GM10248 (cell line): ENCODE measurements around the gene OXCT1.
"Not testable (repeated sequence)": the region's sequence is repeated elsewhere in the genome, so short reads cannot be mapped to it uniquely, and the experiment has no call there.

Source experiments
- CTCF ChIA-PET: fragments of 300-600 bp; sonication (Branson Sonifier 250); formaldehyde crosslinking; extraction: SDS; loops from one replicate; lab custom pipeline; 2021; ENCODE audit warnings: antibody characterized with exemption; lab: Yijun Ruan, JAX
- POLR2A ChIA-PET: fragments of 350-650 bp; sonication (Branson Sonifier 250); formaldehyde crosslinking; extraction: SDS; loops from one replicate; lab custom pipeline; 2020; ENCODE audit warnings: antibody characterized with exemption; lab: Yijun Ruan, JAX
- DNase-seq: peaks from one replicate; pipeline ENCODE4 v3.0.0; 2012; ENCODE audit errors: extremely low spot score
- TF ChIP-seq, protein P1 (sequence below): IDR thresholded peaks from 2 replicates; pipeline ENCODE4 v1.5.1; 2012; ENCODE audit warnings: mild to moderate bottlenecking, low read depth; ENCODE audit errors: extremely low read depth, missing control alignments, control extremely low read depth

The OXCT1 gene

DNA sequence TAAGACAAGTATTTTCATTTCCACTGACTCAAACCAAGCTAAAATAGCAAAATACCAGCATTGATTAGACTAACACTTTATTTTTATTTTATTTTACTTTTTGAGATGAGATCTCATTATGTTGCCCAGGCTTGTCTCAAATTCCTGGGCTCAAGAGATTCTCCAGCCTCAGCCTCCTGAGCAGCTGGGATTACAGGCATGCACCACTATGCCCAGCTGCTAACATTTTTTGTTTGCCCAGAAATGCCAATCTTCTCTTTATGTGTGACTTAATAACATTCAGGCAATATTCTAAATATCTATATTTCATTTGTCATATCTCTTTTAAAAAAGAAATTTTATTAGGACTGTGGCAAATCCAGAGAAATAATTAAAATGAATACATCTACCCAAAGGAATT, 55.0 kb downstream of the OXCT1 start:
- no peak for DNase-seq
- ChIA-PET CTCF (interaction anchor here (1.0 to 1.2 kb wide), 2 partner anchors 28 to 119 kb away, joined by 3 read pairs; no protein-coding TSS in a partner anchor), POLR2A (no interaction called here)
- TF ChIP-seq, protein P1, sequence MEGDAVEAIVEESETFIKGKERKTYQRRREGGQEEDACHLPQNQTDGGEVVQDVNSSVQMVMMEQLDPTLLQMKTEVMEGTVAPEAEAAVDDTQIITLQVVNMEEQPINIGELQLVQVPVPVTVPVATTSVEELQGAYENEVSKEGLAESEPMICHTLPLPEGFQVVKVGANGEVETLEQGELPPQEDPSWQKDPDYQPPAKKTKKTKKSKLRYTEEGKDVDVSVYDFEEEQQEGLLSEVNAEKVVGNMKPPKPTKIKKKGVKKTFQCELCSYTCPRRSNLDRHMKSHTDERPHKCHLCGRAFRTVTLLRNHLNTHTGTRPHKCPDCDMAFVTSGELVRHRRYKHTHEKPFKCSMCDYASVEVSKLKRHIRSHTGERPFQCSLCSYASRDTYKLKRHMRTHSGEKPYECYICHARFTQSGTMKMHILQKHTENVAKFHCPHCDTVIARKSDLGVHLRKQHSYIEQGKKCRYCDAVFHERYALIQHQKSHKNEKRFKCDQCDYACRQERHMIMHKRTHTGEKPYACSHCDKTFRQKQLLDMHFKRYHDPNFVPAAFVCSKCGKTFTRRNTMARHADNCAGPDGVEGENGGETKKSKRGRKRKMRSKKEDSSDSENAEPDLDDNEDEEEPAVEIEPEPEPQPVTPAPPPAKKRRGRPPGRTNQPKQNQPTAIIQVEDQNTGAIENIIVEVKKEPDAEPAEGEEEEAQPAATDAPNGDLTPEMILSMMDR: no peak

DNA sequence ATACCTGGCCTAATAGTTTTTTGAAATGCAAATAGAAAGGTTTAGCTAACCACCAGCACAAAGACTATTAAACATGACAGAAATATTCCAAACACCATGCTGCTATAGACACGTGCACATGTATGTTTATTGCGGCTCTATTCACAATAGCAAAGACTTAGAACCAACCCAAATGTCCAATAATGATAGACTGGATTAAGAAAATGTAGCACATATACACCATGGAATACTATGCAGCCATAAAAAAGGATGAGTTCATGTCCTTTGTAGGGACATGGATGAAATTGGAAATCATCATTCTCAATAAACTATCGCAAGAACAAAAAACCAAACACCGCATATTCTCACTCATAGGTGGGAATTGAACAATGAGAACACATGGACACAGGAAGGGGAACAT, 55.9 kb downstream of the OXCT1 start:
- DNase-seq, POLR2A ChIA-PET: not testable (repeated sequence)
- CTCF ChIA-PET: interaction anchor here (0.9 to 1.7 kb wide), 6 partner anchors 11 to 118 kb away, joined by 3 to 5 read pairs (median 3); no protein-coding TSS in a partner anchor

DNA sequence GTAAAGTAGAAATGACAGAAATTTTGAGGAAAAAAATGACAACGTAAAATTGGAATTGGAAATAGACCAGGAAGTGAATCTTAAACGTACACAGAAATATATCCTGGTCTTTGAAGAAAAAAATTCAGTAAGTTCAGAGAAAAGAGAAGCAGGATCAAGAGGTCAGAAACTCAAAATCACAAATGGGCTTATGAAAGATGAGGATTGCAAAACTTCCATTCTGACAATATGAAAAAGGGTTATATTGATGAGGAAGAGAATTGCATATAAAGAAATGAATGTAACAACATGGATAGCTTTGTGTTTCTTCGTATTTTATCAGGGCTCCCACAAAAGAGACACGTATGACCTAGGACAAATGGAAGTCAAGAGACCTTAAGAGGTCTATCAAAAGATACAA, 58.1 kb downstream of the OXCT1 start:
- no peak for DNase-seq
- ChIA-PET CTCF (interaction anchor here (1.4 kb wide), 1 partner anchor 9 kb away, joined by 4 read pairs; no protein-coding TSS in a partner anchor), POLR2A (no interaction called here)
- TF ChIP-seq, protein P1: no peak

DNA sequence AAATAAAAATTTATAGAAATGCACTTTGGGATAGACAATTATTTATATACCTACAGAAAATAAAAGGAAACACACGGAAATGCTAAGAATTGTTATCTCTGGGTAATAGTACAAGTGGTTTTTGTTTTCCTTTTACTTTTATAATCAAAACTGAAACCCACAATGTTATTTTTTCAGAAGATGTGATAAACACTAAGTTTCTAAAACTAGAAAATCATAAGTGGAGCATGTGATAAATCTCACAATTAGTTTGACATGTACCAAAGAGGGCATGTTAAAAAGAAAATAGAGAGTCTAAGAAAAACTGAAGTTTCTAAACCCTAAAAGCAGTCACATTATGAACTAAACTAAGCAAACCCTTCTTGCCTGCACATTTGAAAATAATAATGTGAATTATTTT, 61.1 kb downstream of the OXCT1 start:
- ChIA-PET POLR2A (no interaction called here), CTCF (interaction anchor here (0.9 to 1.5 kb wide), 5 partner anchors 10 to 44 kb away, joined by 3 to 4 read pairs (median 3); no protein-coding TSS in a partner anchor)
- no peak for DNase-seq
- TF ChIP-seq, protein P1: no peak

DNA sequence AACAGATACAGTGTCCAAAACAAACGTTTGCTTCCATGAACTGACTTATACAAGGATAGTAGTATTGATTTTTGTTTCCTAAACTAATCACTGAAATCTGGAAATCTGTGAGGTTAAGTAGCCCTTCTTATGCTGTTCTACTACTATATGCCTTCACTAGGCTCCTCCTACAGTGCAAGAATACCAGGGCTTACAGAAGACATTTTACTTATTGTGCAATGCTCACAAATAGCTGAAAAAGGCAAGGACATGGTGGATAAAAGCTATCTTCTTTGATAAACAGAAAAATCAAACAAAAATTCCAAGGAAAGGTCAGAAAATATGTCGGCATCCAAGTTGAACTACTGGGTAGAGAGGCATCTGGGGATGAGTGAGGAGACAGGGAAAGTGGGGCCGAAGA, 61.9 kb downstream of the OXCT1 start:
- no peak for DNase-seq
- POLR2A ChIA-PET: no interaction called here
- CTCF ChIA-PET: interaction anchor here (1.3 to 2.4 kb wide), 5 partner anchors 9 to 96 kb away, joined by 3 to 9 read pairs (median 4); partner anchors contain the start of gene RIMOC1
- TF ChIP-seq, protein P1: no peak

DNA sequence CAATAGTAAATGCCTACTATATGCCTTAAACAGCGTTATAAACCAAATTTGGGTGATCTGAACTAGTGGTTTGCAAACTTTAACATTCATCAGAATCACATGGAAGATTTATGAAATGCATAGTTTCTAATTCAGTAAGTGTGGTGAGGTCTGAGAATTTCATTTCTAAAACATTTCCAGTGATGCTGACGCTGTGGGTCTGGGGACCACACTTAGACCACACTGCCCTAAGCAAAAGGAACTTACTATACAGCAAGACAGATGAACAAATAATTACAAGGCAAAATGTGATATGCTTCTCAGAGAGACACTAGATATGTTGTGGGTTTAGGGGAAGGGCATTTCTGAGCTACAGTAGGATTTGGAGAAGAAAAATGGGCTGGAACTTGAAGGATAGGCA, 72.6 kb downstream of the OXCT1 start:
- ChIA-PET POLR2A (no interaction called here), CTCF (no interaction called here)
- TF ChIP-seq, protein P1: no peak
- no peak for DNase-seq

DNA sequence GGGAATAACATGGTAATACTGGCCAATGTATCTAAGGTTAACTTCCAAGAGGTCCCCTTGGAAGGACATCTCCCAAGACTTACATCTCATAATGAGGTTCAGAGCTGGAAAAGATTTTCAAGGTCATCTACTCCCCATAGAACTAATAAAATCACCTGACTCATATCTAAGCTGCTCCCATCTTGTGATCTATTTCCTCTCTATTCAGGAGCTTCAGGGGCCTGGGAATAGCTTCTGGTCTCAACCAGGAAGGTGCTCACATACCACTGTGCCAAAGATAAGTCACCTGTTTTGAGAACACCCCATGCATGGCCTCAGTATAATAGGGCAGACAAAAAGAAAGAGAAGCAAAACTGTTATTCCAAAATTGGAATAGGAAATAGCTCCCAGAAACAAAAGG, 74.2 kb downstream of the OXCT1 start:
- TF ChIP-seq, protein P1: no peak
- ChIA-PET CTCF (interaction anchor here (1.1 to 2.4 kb wide), 9 partner anchors 11 to 47 kb away, joined by 3 to 9 read pairs (median 4); no protein-coding TSS in a partner anchor), POLR2A (no interaction called here)
- DNase-seq: no peak
